NCI-H187 (cell line): Measurements from ENCODE around the gene ZSWIM4.
A peak's percentile ranks its signal among the peaks of the same experiment; 100 is the strongest.
"Not testable (repeated sequence)": the region's sequence is repeated elsewhere in the genome, so short reads cannot be mapped to it uniquely, and the experiment has no call there.

ENCODE experiments used
- DNase-seq, 2 experiments: peaks; one replicate each; lab custom pipeline; 2025; lab: John Stamatoyannopoulos, UW

Gene ZSWIM4

GRCh38 chr19:13850910-13851733 lies 55.9 kb downstream of the ZSWIM4 start:
- no peak for DNase-seq

DNA sequence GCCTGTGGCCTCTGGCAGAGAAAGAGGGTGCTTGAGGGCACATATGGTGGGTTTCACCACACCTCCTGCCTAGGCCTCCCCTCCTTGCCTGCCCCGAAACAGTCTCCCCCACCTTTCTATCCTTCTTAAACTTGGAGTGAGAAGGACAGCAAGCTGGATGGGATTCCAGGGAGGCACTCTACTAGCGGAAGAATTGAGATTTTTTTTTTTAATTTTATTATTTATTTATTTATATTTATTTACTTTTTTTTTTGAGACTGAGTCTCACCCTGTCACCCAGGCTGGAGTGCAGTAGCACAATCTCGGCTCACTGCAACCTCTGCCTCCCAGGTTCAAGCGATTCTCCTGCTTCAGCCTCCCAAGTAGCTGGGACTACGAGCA lies 56.5 kb downstream of the ZSWIM4 start:
- DNase-seq, result not testable (repeated sequence)

DNA sequence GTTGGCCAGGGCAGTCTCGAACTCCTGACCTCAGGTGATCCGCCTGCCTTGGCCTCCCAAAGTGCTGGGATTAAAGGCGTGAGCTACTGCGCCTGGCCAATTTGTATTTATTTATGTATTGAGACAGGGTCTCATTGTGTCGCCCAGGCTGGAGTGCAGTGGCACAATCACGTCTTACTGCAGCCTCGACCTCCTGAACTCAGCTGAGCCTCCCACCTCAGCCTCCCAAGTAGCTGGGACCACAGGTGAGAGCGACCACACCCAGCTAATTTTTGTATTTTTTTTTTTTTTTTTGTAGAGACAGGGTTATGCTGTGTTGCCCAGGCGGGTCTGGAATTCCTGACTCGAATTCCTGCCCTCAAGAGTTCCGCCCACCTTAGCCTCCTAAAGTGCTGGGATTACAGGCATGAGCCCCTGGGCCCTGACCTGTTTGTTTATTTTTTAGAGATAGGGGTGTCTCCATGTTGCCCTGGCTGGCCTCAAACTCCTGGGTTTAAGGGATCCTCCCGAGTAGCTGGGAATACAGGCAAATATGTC lies 57.0 kb downstream of the ZSWIM4 start:
- not testable (repeated sequence) for DNase-seq

DNA sequence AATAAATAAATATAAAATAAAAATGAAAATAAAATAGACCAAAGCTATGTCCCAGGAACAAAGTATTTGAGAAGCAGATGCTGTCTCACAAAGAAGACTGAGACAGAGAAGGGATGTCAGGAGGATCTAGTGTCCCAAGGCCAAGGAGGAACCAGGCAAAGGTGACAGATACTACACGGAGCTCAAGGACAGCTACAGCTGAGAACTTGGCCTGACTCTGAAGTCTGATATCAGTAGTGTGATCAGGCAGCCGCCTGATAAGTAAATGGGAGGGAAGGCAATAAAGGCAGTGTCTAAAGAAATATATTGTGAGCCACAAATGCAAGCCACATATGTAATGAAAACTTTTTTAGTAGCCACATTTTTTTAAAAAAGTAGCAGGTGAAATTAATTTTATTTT lies 61.3 kb downstream of the ZSWIM4 start:
- no peak for DNase-seq

DNA sequence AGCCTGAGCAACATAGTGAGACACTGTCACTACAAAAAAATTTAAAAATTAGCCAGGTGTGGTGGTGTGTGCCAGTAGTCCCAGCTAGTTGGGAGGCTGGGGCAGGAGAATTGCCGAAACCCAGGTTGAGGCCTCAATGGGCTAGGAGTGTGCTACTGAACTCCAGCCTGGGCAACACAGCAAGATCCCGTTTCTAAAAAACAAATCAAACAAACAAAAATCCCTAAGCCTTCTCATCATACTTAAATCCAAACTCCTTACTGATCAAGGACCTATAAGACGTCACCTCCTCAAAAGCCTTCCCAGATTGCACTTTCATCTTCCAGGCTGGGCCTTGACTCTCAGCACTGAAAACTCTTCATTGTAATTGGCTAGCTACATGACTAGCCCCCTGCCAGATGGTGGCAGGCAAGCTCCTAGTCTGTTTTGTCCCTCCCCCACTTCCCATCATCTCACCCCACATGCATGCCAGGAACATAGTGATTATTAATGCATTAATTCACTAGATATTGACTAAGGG lies 64.2 kb downstream of the ZSWIM4 start:
- no peak for DNase-seq

DNA sequence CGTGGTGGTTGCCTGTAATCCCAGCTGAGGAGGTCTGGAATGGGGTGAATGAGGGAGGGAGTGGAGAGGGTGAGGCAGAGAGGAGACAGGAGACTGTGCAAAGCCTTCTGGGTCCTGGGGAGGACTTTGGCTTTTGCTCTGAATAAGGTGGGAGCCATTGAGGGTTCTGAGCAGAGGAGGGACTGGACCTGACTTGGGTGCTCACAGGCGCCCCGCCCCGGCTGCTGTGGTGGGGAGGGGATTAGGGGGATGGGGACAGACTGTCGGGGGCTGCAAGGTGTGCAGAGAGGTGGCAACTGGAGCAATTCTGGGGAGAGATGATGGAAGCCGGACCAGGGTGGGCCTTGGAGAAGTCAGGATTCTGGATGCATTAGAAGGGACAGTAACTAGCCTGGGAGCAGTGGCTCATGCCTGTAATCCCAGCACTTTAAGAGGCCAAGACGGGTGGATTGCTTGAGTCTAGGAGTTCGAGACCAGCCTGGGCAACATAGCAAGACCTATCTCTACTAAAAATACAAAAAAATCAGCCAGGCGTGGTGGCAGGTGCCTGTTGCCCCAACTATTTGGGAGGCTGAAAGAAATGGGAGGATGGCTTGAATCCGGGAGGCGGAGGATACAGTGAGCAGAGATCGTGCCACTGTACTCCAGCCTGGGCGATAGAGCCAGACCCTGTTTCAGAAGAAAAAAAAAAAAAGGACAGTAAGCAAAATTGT lies 65.6 kb downstream of the ZSWIM4 start:
- no peak for DNase-seq

GRCh38 chr19:13861392-13861713 lies 66.1 kb downstream of the ZSWIM4 start:
- DNase-seq, result no peak

DNA sequence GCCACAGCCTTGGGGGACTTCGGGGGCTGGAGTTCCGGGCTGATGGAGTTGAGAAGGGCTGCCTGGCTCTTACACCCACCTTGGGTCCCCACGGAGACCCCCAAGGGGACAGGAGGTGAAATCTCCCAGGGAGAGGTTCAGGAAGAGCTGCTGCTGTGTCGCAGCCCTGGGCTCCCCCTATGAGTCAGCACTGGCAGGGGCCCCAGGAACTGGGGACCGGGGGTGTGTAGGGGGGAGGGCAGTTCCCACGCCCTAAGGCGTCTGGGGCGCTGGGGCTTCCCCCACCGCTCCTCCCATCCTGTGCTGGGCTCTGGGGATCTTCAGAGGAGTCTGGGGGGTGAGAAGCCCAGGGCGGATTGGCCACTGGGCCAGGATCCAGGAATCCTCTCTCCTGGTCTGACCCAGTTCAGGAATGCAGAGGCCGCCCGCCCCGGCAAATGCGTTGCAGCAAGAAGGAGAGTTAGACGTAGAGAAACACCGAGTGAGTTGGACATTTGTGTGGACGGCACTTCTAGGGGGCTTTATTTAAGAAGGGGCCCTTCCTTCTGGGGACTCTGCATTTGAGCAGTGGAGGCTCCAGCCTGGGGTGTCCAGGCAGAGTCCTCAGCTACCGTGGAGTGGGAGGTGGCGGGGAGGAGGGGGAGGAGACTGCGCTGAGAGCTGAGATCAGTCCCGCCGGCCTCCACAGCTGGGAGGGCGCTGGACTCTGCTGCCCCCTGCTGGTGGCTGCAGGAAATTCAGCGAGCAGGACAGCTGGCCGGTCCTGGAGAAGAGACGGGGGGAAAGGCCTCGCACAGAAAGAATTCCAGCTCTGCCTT lies 66.7 kb downstream of the ZSWIM4 start:
- peak; percentile 11 to 42 for DNase-seq

DNA sequence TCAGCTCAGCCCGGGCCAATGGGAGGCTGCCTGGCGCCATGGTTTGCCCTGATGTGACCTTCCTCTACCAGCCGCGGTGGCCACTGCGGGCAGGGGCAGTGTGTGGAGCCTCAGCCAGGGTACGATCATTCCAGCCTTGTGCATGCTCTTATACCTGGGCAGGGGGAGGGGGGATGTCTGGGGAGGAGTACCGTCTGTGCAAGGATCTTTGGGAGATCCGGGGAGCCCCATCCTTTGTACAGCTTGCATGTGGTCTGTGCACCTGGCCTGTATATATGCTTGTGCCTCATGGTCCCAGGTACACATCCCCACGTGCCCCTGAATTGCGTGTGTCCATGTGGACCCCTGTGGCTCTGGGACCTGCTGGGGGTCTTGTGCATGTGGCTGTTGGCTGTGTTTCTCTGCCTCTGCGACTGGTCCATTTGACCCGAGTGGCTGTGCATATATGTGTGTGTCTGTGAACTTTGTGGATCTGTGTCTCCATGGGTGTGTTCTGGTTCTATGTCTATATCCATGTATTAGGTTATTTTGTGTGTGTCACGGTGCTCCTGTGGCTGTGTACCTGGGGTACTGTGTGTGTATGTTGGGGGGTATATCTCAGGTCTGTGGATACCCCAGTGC lies 68.9 kb downstream of the ZSWIM4 start:
- DNase-seq, result no peak

DNA sequence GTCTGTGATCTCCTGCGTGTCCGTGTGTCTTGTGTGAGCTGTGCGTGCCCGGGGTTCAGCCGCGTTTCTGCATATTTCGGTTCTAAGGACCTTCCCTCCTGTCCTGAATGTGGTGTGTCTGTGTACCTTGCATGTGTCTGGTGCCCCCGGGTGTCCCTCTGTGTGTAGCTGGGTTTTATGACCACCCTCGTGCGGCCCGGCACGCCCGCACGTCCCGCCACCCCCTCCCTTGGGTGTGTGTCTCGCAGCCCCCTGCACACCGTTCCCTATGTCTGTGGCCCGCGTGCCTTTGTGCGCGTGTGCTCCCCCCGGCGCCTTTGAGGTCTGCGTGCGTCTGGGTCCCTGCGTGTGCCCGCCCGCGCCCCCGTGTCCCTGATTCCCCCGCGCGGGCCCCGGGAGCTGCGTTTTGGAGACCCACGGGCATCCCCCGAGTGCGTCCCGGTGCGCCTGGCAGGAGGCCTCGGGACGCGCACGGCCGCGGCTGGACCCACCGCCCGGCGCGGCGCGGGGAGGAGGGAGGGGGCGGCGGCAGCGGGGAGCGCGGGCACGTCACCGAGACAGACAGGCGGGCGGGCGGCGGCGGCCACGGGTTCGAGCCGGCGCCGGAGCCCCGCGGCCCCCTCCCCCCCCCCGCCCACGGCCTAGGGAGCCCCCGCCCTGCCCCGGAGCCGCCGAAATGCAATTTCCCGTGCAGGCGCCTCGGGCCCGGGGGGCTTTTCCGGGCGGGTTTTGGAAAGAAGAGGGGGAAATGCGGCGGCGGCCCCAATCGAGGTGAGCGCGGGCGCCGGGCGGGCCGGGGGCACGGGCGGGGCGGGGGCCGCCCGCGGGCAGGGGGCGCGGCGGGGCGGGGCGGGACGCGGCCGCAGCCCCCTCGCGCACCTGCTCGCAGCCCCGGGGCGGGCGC lies 69.7 kb downstream of the ZSWIM4 start:
- DNase-seq, result no peak

DNA sequence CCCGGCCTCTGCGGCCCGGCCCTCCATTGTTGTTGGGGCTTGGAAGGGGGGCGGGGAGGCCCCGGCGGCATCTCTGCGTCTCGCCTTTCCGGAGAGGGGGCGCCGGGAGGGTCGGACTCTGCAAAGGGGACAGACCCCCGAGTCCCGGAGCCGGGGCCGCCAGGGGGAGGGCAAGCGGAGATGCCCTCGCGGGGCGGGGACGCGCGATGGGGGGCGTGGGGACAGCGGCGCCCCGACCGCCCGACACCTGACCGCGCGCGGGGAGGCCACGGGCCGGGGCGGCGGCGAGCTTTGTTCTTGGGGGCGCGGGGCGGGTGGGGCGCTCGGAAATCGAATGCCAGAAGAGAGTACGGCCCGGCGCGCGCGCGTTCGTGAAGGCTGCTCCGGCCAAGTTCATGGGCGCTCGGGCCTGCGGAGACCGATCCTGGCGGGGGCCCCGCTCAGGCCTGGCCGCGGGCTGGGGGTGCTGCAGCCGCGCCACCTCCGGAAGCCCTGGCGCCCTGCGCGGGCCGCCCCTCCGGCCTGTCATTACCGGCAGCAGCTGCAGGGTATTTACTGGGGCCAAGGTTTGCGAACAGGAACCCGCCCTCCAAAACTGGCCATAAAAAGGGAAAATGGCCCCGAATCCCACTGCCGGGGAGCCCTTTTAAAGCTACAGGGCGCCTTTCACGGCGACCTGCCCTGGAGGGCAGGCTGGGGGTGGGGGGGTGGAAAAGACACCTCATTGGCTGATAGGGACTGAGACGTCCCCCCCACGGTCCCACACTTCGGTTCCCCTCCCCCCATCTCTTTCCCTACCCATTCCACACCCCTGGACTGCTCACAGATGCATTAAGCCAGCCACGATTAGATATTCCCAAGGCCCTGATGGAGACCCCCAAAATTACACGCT lies 70.6 kb downstream of the ZSWIM4 start:
- no peak for DNase-seq

DNA sequence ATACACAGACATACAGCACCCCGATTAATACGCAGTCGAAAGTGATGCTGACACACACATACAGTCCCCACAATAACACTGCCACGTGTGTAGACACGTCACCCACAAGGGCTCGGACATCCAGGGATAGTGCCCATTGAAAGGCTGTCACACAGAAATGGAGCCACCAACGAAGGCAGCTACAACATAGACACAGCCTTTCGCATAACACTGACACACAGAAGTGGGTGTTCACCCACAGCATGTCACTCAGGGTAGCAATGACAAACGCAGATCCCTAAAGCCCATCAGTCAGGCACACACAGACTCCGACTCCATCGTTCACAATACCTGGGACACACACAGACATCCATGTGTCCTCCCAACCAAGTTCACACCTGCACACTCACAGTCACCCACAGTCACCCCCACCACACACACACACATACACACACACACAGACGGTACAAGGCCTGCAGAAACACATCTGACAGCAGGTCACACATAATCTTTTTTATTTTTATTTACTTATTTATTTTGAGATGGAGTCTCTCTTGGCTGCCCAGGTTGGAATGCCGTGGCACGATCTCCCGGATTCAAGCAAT lies 71.3 kb downstream of the ZSWIM4 start:
- no peak for DNase-seq

- no peak for DNase-seq
Observed at GRCh38 chr19:13868663-13869062, 73.4 kb downstream of the ZSWIM4 start.

DNA sequence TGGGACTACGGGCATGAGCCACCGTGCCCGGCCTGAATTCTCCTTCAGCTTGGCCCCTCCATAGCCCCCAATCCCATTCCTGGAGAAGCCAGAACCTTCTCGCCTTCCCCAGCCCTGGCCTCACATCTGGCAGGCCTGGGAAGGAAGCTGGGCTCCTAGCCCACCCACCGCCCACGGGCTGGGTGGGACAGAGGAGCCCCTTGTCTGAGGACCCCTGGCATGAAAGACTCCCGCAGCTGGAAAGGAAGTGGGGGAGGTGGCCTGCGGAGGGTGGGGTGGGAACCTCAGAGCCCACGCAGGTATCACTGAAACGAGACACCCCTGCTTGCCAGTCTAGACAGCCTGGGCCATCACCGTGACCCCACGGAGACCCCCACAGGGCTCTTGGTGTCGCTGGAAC lies 74.0 kb downstream of the ZSWIM4 start:
- DNase-seq, result no peak

DNA sequence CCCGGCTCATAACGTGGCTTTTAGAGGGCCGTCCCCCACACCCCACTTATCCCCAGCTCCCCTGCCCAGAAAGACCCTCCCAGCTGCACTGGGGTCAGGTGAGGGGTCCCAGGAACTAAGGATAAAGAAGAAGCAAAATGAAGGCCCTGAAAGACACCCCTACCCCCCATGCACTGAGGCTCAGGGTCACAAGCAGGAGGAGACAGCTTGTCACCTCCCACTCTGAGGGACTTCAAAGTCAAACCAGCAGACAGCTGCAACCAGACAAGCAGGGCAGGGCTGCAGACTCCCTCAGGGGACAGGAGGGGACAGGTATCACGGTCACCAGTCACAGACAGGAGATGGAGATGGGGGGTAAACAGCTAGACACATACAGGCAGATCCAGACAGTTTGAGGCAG lies 75.6 kb downstream of the ZSWIM4 start:
- DNase-seq, result no peak

DNA sequence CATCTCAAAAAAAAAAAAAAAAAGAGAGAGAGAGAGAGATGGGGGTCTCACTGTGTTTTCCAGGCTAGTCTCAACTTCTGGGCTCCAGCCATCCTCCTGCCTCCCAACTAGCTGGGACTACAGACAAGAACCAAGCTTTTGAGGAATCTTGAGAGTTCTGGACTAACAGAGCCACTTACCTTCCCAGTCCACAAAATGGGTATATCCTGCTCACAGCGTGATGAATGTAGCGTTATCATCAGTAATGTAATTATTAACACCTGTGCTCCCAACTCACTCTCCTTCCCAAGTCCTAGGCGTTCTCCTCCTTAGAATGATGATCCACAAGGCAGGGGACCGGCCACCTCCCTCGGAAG lies 77.1 kb downstream of the ZSWIM4 start:
- no peak for DNase-seq

DNA sequence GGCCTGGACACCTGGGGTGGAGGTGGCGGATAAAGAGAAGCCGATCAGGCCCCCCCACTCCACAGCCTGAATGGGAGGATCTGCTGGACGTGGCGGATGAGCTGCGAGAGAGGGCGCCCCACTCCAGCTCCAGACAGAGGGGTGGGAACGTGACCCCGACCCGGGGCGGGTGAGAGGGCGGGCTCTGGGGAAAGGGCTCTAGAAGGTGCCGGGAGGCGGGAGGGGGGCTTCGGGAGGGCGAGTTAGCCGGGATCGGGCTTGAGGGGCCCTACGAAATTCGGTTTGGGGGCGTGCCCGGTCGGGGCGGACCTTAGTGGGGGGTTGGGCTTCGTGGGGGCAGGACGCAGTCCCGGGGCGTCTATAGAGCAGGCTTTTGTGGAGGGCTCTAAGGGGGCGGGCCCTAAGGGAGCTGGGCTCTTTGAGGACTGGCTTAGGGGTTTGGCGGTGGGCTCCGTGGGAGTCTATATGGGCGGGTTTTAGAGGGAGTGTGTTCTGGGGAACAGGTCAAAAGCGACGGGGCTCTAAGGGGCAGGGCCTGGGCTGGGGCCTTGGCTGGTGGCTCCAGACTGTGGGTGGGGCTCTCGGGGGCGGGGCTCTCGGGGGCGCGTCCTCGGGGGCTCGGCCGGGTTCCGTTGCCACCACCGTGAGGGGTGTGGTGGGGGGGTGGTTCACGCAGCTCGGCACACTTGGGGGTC lies 77.6 kb downstream of the ZSWIM4 start:
- no peak for DNase-seq

DNA sequence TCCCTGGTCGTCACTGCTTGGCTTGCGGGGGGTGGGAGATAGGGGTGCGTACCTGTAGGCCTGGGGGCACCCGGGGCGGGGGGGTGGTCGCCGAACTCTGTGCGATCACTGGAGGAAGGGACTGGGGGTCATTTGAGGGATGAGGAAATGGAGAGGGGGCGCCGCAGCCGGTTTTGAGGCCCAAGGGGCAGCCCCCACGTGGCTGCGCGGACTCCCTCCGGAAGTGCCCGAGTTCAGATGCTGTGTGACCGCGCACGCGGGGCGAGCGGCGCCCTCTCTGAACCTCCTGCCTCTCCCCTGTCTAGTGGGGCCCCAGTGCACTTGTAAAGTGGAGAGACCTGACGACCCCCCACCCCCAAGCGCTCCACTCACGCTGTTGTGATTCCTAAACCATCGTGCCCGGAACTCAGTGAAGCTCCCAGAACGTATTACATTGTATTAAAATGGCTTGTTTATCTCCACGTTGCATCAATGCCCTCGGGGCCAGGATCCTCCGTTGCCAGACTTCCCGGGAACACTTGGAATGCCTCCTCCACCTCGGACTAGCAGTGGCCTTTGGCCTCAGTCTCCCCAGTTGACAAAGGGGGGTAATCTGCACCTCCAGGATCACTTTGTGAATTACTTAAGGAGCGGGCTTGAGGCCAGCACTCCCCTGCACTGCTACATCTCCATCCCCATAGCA lies 78.7 kb downstream of the ZSWIM4 start:
- DNase-seq, result no peak
